Activated T-cell treated with anti-CD3 and anti-CD28 coated beads, Interleukin-2, amount 50 U/mL, for 24 hours (primary cell): Measurements from ENCODE around the gene LRRTM2.
A peak's percentile ranks its signal among the peaks of the same experiment; 100 is the strongest.
"Not testable (repeated sequence)": the region's sequence is repeated elsewhere in the genome, so short reads cannot be mapped to it uniquely, and the experiment has no call there.

Experiments
- DNase-seq: peaks from one replicate; pipeline ENCODE4 v3.0.0-alpha.2; 2020
- H3K27ac Mint-ChIP-seq: 2 replicates; pipeline ENCODE4 v1.8.0; 2020; ENCODE audit warnings: mild to moderate bottlenecking, mixed read lengths
- H3K27me3 Mint-ChIP-seq: 2 replicates; pipeline ENCODE4 v1.8.0; 2020; ENCODE audit warnings: mixed read lengths
- H3K36me3 Mint-ChIP-seq: 2 replicates; pipeline ENCODE4 v1.8.0; 2020; ENCODE audit warnings: low read depth, mixed read lengths
- H3K4me1 Mint-ChIP-seq: 2 replicates; pipeline ENCODE4 v1.8.0; 2020; ENCODE audit warnings: low read depth, mixed read lengths
- H3K4me3 Mint-ChIP-seq: 2 replicates; pipeline ENCODE4 v1.8.0; 2020; ENCODE audit warnings: mild to moderate bottlenecking, moderate library complexity, mixed read lengths
- H3K9me3 Mint-ChIP-seq: 2 replicates; pipeline ENCODE4 v1.8.0; 2020; ENCODE audit warnings: mixed read lengths

LRRTM2 gene

DNA sequence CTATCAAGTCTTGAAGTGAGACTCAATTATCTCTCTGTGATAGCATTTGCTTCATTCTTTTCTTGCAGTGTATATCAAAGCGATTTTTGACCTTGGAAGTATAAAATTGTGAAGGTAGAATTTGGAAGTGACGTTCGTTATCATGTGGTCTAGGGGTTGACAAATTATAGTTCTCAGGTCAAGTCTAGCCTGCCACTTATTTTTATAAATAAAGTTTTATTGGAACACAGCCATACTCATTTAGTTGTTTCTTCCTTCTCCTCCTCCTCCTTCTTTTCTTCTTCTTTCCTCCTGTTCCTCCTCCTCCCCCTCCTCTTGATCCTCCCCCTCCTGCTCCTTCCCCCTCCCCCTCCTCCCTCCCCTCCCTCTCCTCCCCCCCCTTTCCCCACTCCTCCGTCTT is 38.0 kb downstream of the LRRTM2 start:
- H3K4me3 Mint-ChIP-seq, result no peak overlapping the region
- peaks cover 1% of the 10 kb centered on the region for H3K4me1 Mint-ChIP-seq
- H3K27me3 Mint-ChIP-seq, result no peaks in the 10 kb centered on the region
- no peak for DNase-seq
- H3K9me3 Mint-ChIP-seq, result no peaks in the 10 kb centered on the region
- H3K36me3 Mint-ChIP-seq, result no peaks in the 10 kb centered on the region
- no peak overlapping the region for H3K27ac Mint-ChIP-seq

DNA sequence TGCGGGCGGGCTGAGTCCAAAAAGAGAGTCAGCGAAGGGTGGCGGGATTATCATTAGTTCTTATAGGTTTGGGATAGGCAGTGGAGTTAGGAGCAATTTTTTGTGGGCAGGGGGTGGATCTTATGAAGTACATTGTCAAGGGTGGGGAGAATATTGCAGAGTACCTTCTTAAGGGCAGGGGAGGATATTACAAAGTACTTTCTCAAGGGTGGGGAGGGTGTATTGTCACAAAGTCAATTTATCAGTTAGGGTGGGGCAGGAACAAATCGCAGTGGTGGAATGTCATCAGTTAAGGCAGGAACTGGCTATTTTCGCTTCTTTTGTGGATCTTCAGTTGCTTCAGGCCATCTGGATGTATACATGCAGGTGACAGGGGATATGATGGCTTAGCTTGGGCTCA is 40.3 kb downstream of the LRRTM2 start:
- not testable (repeated sequence) for H3K36me3 Mint-ChIP-seq, H3K4me1 Mint-ChIP-seq, DNase-seq, H3K27me3 Mint-ChIP-seq, H3K4me3 Mint-ChIP-seq, H3K27ac Mint-ChIP-seq, H3K9me3 Mint-ChIP-seq

DNA sequence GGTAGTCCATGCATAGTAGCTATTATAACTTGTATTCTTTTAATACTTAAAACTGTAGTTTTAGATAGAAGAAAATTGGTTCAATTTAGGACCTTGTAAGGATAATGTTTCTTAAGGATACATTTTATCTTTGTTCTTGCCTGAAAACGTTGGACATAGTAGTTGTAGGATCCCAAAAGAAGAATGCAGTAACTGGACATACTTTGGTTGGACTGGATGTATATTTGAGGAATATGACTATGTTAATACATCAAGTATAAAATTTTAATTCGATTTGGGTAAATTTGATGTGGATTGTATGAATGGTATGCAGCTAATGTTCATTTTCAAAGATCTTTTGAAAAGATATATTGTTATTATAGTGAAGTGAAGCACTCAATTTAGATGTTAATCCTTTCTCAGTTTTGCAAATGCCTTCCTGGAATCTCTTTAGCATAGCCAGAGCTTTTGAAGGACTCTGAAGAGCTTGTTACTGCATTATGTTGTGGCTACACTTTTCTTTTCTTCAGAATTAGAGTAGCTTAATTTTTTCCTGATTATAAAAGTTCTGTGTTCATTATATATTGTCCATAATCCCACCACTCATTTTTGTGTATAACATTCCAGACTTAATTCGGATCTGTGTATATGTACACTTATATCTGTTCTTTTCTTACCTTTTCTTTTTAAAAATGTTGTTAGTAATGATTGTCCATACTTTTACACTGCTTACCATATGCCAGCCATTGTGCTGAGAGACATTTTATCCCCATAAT is 41.2 kb downstream of the LRRTM2 start:
- Mint-ChIP-seq H3K9me3 (no peaks in the 10 kb centered on the region), H3K27me3 (peaks cover 4% of the 10 kb centered on the region)

DNA sequence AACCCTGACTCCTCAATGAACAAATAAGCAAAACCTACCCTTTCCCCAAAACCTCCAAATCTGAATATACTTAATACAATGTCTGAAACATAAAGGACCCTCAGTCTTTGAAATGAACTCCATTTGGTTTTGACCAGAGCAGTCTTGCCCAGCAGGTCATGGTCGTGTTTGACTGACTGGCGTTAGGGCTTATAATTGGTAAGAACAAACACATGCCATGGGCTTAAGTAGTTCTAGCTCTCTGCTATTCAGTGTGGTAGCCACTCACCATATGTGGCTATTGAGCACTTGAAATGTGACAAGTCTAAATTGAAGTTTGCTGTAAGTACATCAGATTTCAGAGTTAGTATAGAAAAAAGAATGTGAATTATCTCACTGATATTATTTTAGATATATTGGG is 42.1 kb downstream of the LRRTM2 start:
- H3K27me3 Mint-ChIP-seq, result peaks cover 4% of the 10 kb centered on the region
- DNase-seq, result no peak
- H3K9me3 Mint-ChIP-seq, result no peaks in the 10 kb centered on the region
- peaks cover 2% of the 10 kb centered on the region for H3K4me1 Mint-ChIP-seq
- no peak overlapping the region for H3K27ac Mint-ChIP-seq
- H3K36me3 Mint-ChIP-seq, result no peaks in the 10 kb centered on the region
- no peak overlapping the region for H3K4me3 Mint-ChIP-seq

More for the DNA sequence above, 41.2 kb downstream of the LRRTM2 start:
- Mint-ChIP-seq H3K27ac (no peak overlapping the region), H3K4me3 (no peak overlapping the region), H3K4me1 (peaks cover 2% of the 10 kb centered on the region), H3K36me3 (no peaks in the 10 kb centered on the region)
- DNase-seq, result no peak

- no peak for DNase-seq
- H3K4me1 Mint-ChIP-seq, result peaks cover 2% of the 10 kb centered on the region
- H3K27ac Mint-ChIP-seq, result no peak overlapping the region
- H3K27me3 Mint-ChIP-seq, result peaks cover 4% of the 10 kb centered on the region
- H3K36me3 Mint-ChIP-seq, result peaks cover 3% of the 10 kb centered on the region
- no peaks in the 10 kb centered on the region for H3K9me3 Mint-ChIP-seq
- H3K4me3 Mint-ChIP-seq, result no peak overlapping the region
Observed at GRCh38 chr5:138832218-138832617, 42.9 kb downstream of the LRRTM2 start.

DNA sequence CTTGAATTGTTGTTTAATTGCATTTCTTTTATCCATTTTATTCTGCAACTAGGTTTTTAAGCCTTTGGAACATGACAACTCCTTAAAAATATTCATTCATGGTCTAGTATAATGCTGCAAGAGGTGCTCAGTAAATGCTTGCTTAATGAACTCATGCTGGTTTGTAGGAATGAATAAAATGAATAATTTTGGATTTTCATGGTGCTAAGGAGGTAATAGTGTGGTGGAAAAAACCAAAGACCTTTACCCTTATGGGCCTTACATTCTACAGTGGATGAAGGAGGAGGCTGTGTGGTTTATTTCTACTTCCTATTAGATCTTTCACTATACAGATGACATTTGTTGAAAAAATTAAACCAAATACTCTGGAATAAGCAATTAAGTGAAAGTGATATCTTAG is 43.4 kb downstream of the LRRTM2 start:
- H3K4me1 Mint-ChIP-seq, result peaks cover 2% of the 10 kb centered on the region
- no peak overlapping the region for H3K4me3 Mint-ChIP-seq
- H3K27ac Mint-ChIP-seq, result no peak overlapping the region
- H3K27me3 Mint-ChIP-seq, result peaks cover 4% of the 10 kb centered on the region
- no peak for DNase-seq
- peaks cover 3% of the 10 kb centered on the region for H3K36me3 Mint-ChIP-seq
- no peaks in the 10 kb centered on the region for H3K9me3 Mint-ChIP-seq

DNA sequence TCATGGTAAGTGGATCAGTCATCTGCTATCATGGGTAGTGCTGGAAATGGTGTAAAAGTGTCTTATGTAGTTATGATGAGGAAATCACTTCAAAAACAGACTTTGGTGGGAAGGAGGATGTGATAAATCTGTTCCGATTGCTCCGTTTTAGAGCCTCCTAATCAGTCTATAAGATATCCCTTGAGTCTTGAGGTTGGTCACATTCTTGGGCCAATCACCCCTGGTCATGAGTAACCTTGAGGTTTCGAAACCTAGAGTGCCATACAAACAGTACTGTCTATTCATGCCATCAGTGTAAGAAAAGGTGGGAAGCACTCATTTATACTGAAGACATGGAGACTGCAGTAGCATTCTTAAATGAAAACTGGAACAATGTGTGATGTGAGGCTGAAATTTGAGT is 45.8 kb downstream of the LRRTM2 start:
- no peak overlapping the region for H3K4me3 Mint-ChIP-seq
- no peak overlapping the region for H3K27ac Mint-ChIP-seq
- no peaks in the 10 kb centered on the region for H3K9me3 Mint-ChIP-seq
- peaks cover 3% of the 10 kb centered on the region for H3K36me3 Mint-ChIP-seq
- H3K4me1 Mint-ChIP-seq, result peaks cover 9% of the 10 kb centered on the region
- peaks cover 4% of the 10 kb centered on the region for H3K27me3 Mint-ChIP-seq
- no peak for DNase-seq

DNA sequence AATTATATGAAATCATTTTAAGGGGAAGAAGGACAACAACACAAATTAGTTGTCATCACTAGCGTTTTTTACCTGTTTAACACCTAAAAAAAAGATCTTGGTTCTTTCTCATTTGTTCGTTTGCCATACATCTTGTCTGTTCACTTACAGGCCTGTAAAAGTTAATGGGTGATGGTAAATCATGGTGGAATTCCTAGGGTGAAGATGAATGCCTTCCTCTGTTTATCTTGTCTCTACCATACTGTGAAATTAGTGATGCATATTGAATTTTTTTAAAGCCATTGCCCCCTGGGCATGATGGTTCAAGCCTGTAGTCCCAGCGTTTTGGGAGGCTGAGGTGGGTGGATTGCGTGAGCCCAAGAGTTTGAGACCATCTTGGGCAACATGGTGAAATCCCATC is 46.6 kb downstream of the LRRTM2 start:
- no peak overlapping the region for H3K27ac Mint-ChIP-seq
- peaks cover 12% of the 10 kb centered on the region for H3K4me1 Mint-ChIP-seq
- no peak overlapping the region for H3K4me3 Mint-ChIP-seq

GRCh38 chr5:138824924-138825863 is 49.9 kb downstream of the LRRTM2 start:
- Mint-ChIP-seq H3K9me3 (no peaks in the 10 kb centered on the region), H3K4me3 (no peak overlapping the region), H3K27me3 (peaks cover 18% of the 10 kb centered on the region), H3K4me1 (peaks cover 9% of the 10 kb centered on the region), H3K27ac (peak overlapping the region; percentile 42), H3K36me3 (peaks cover 3% of the 10 kb centered on the region)
- DNase-seq, result no peak

More for the DNA sequence above, 46.6 kb downstream of the LRRTM2 start:
- Mint-ChIP-seq H3K27me3 (peaks cover 4% of the 10 kb centered on the region), H3K9me3 (no peaks in the 10 kb centered on the region), H3K36me3 (peaks cover 3% of the 10 kb centered on the region)
- DNase-seq, result no peak

GRCh38 chr5:138824516-138824915 is 50.6 kb downstream of the LRRTM2 start:
- H3K27ac Mint-ChIP-seq, result no peak overlapping the region
- H3K9me3 Mint-ChIP-seq, result no peaks in the 10 kb centered on the region
- peaks cover 3% of the 10 kb centered on the region for H3K36me3 Mint-ChIP-seq
- H3K4me3 Mint-ChIP-seq, result no peak overlapping the region
- no peak for DNase-seq
- peaks cover 20% of the 10 kb centered on the region for H3K27me3 Mint-ChIP-seq
- H3K4me1 Mint-ChIP-seq, result peaks cover 9% of the 10 kb centered on the region

GRCh38 chr5:138820695-138821094 is 54.4 kb downstream of the LRRTM2 start:
- no peak overlapping the region for H3K27ac Mint-ChIP-seq
- peaks cover 9% of the 10 kb centered on the region for H3K4me1 Mint-ChIP-seq
- H3K9me3 Mint-ChIP-seq, result no peaks in the 10 kb centered on the region
- H3K4me3 Mint-ChIP-seq, result no peak overlapping the region
- DNase-seq, result no peak
- H3K36me3 Mint-ChIP-seq, result no peaks in the 10 kb centered on the region
- peaks cover 16% of the 10 kb centered on the region for H3K27me3 Mint-ChIP-seq

- peaks cover 16% of the 10 kb centered on the region for H3K27me3 Mint-ChIP-seq
- H3K4me1 Mint-ChIP-seq, result peaks cover 2% of the 10 kb centered on the region
- no peaks in the 10 kb centered on the region for H3K9me3 Mint-ChIP-seq
- no peak overlapping the region for H3K27ac Mint-ChIP-seq
- H3K4me3 Mint-ChIP-seq, result no peak overlapping the region
- H3K36me3 Mint-ChIP-seq, result no peaks in the 10 kb centered on the region
- no peak for DNase-seq
Observed at GRCh38 chr5:138819081-138819480, 56.1 kb downstream of the LRRTM2 start.
